DOHH2 (cell line): ENCODE measurements around the gene SBK3.

Source experiments
- H3F3A ChIP-seq: fragments of 200-600 bp; sonication (generic), shearing (Covaris generic); 2 replicates; pipeline ENCODE4 v1.6.0; 2016; ENCODE audit warnings: antibody characterized with exemption, mild to moderate bottlenecking; ENCODE audit not compliant: control insufficient read depth, insufficient read depth
- H3K27ac ChIP-seq: fragments of 200-600 bp; sonication (generic); 2 replicates; pipeline ENCODE4 v1.5.1; 2014; ENCODE audit warnings: low read depth, mild to moderate bottlenecking, low read length, moderate library complexity
- H3K27me3 ChIP-seq: fragments of 200-600 bp; sonication (generic); 2 replicates; pipeline ENCODE4 v1.6.1; 2014; ENCODE audit warnings: mild to moderate bottlenecking, low read length, mixed read lengths; ENCODE audit not compliant: control insufficient read depth
- H3K36me3 ChIP-seq: fragments of 200-600 bp; sonication (generic); 2 replicates; pipeline ENCODE4 v1.6.1; 2014; ENCODE audit warnings: mild to moderate bottlenecking, low read length, moderate library complexity, mixed read lengths; ENCODE audit not compliant: control insufficient read depth
- H3K4me1 ChIP-seq: fragments of 200-600 bp; sonication (generic); 2 replicates; pipeline ENCODE4 v1.6.1; 2014; ENCODE audit warnings: mild to moderate bottlenecking, low read length, mixed read lengths; ENCODE audit not compliant: control insufficient read depth
- H3K4me2 ChIP-seq: fragments of 200-600 bp; sonication (generic); 2 replicates; pipeline ENCODE4 v1.6.0; 2014; ENCODE audit warnings: mild to moderate bottlenecking, low read length, moderate library complexity
- H3K4me3 ChIP-seq: fragments of 200-600 bp; sonication (generic); 2 replicates; pipeline ENCODE4 v1.5.1; 2014; ENCODE audit warnings: mild to moderate bottlenecking, low read length, mixed read lengths
- H3K79me2 ChIP-seq: fragments of 200-600 bp; sonication (generic); 2 replicates; pipeline ENCODE4 v1.6.1; 2014; ENCODE audit warnings: mild to moderate bottlenecking, low read length, mixed read lengths; ENCODE audit not compliant: control insufficient read depth
- H3K9me2 ChIP-seq: fragments of 200-600 bp; sonication (generic); replicated peaks from 2 replicates; pipeline ENCODE4 v1.6.1; 2014; ENCODE audit warnings: mild to moderate bottlenecking, low read length, mixed read lengths; ENCODE audit not compliant: control insufficient read depth
- H3K9me3 ChIP-seq: fragments of 200-600 bp; sonication (generic); 2 replicates; pipeline ENCODE4 v1.6.1; 2014; ENCODE audit warnings: antibody characterized with exemption, low read length, mixed read lengths; ENCODE audit not compliant: control insufficient read depth, insufficient read depth
- H4K20me1 ChIP-seq: fragments of 200-600 bp; sonication (generic); 2 replicates; pipeline ENCODE4 v1.6.0; 2014; ENCODE audit warnings: low read depth, mild to moderate bottlenecking, antibody characterized with exemption, low read length, moderate library complexity; ENCODE audit not compliant: control insufficient read depth, insufficient read depth
- EZH2phosphoT487 ChIP-seq: fragments of 200-600 bp; sonication (generic); IDR thresholded peaks from 2 replicates; pipeline ENCODE4 v1.6.1; 2017; ENCODE audit warnings: borderline replicate concordance, mild to moderate bottlenecking, antibody characterized with exemption, low read length, moderate library complexity, mixed read lengths
- TF ChIP-seq, protein P1 (sequence below): fragments of 200-600 bp; sonication (generic); IDR thresholded peaks from one replicate; pipeline ENCODE4 v1.5.1; 2014; ENCODE audit warnings: antibody characterized with exemption, mild to moderate bottlenecking, low read depth, low read length; ENCODE audit not compliant: poor library complexity, severe bottlenecking

Gene SBK3

DNA sequence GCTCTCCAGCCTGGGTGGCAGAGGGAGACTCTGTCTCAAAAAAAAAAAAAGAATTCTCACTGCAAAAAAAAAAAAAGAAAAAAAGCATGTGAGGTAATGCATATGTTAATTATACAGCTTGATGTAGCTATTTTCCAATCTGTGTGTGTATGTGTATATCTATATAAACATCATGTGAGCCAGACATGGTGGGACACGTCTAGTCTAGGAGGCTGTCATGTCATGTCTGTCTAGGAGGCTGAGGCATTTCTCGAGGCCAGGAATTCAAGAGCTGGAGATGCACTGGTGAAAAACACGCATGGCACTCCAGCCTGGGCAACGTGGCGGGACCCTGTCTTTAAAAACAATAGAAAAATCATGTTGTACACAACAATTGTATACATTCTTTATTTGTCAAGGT lies 6.9 kb upstream of the SBK3 start:
- H4K20me1 ChIP-seq, result no peaks in the 10 kb centered on the region
- H3K4me3 ChIP-seq, result no peak overlapping the region
- no peak overlapping the region for H3K4me2 ChIP-seq
- no peaks in the 10 kb centered on the region for H3K9me2 ChIP-seq
- H3K27ac ChIP-seq, result no peak overlapping the region
- H3K79me2 ChIP-seq, result no peaks in the 10 kb centered on the region
- H3K4me1 ChIP-seq, result peaks cover 11% of the 10 kb centered on the region
- no peaks in the 10 kb centered on the region for H3F3A ChIP-seq
- TF ChIP-seq, protein P1, sequence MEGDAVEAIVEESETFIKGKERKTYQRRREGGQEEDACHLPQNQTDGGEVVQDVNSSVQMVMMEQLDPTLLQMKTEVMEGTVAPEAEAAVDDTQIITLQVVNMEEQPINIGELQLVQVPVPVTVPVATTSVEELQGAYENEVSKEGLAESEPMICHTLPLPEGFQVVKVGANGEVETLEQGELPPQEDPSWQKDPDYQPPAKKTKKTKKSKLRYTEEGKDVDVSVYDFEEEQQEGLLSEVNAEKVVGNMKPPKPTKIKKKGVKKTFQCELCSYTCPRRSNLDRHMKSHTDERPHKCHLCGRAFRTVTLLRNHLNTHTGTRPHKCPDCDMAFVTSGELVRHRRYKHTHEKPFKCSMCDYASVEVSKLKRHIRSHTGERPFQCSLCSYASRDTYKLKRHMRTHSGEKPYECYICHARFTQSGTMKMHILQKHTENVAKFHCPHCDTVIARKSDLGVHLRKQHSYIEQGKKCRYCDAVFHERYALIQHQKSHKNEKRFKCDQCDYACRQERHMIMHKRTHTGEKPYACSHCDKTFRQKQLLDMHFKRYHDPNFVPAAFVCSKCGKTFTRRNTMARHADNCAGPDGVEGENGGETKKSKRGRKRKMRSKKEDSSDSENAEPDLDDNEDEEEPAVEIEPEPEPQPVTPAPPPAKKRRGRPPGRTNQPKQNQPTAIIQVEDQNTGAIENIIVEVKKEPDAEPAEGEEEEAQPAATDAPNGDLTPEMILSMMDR, result no peak
- TF ChIP-seq EZH2phosphoT487, result no peak
- H3K36me3 ChIP-seq, result no peaks in the 10 kb centered on the region
- H3K27me3 ChIP-seq, result peaks cover 7% of the 10 kb centered on the region
- H3K9me3 ChIP-seq, result no peaks in the 10 kb centered on the region

DNA sequence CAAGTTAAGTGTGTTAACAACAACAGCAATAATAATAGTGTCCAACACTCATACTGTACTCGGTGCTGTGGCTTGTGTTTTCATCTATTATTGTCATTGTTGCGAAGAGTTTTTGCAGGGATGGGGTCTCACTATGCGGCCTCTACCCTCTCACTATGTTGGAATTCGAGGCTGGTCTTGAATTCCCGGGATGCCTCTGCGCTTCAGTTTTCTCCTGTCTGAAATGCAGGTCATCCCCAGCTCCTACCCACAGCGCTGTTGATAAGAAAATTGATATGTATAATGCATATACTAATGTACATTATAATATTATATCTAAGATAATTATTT lies 4.9 kb upstream of the SBK3 start:
- Histone ChIP-seq H3K4me2 (peak overlapping the region; percentile 58), H3K79me2 (no peaks in the 10 kb centered on the region), H3K9me3 (no peaks in the 10 kb centered on the region), H3K27me3 (peaks cover 7% of the 10 kb centered on the region), H3K9me2 (no peaks in the 10 kb centered on the region), H3K27ac (no peak overlapping the region), H3K4me1 (peaks cover 11% of the 10 kb centered on the region), H4K20me1 (no peaks in the 10 kb centered on the region), H3F3A (no peaks in the 10 kb centered on the region), H3K36me3 (no peaks in the 10 kb centered on the region), H3K4me3 (peak overlapping the region; percentile 45)
- no peak for TF ChIP-seq EZH2phosphoT487
- TF ChIP-seq, protein P1, result no peak

DNA sequence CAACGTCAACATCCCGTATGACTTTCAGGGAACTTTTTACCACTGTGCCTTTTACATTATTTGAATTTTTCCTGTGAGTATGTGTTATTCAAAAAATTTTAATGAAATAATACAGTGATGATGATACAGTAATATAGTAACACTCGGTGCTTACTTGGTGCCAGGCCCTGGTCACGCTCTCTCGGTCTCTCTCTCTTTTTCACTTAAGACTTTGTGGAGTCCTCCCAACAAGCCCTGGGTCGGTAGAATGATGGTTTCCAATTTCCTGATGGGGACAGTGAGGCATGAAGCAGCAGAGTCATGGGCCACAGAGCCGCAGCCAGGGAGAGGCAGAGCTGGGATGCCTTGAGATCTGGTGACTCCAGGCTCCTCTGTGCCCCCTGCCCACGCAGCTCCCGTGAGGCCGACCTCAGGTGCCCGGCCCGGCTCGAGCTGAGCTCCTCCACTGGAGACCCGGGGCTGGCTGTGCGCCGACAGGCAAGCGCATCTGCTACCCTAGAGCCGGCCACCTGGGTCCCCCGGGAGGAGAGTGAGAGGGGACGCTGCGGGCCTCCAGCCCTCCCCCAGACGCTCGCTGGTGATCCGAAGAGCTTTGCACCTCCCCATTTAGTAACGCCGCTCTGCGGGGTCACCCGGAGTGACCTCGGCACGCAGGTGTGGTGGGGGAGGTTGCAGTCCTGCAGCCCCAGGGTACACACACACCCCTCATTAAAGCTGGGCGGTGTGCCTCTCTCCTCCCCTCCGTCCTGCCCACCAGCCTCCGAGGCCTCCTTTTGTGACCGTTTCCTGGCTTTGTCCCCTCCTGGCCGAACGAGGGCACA lies 4.4 kb upstream of the SBK3 start:
- H3K4me2 ChIP-seq, result peak overlapping the region; percentile 58
- H3K27ac ChIP-seq, result no peak overlapping the region
- H3K9me3 ChIP-seq, result no peaks in the 10 kb centered on the region
- no peaks in the 10 kb centered on the region for H3K9me2 ChIP-seq
- H3F3A ChIP-seq, result no peaks in the 10 kb centered on the region
- H3K4me1 ChIP-seq, result peaks cover 11% of the 10 kb centered on the region
- H3K4me3 ChIP-seq, result peak overlapping the region; percentile 45
- H4K20me1 ChIP-seq, result no peaks in the 10 kb centered on the region
- H3K27me3 ChIP-seq, result peaks cover 7% of the 10 kb centered on the region
- no peaks in the 10 kb centered on the region for H3K36me3 ChIP-seq
- H3K79me2 ChIP-seq, result no peaks in the 10 kb centered on the region
- TF ChIP-seq, protein P1, result no peak
- no peak for TF ChIP-seq EZH2phosphoT487
